ENCODE data around the gene SYT13. TPM values are rescaled to one million over a fixed set of nuclear protein-coding genes. Genes with fewer than 3 reads are reported as not detected.

SYT13 gene
- total and polyA plus RNA-seq, 8 donors, result 2.5 to 30.9 (median 6.6) TPM

GRCh38 chr11:45304111-45304991 lies 18.2 kb upstream of the SYT13 start:
- TF ChIP-seq CTCF (IDR thresholded peaks at IDR 0.05), result no peak
- Histone ChIP-seq H3K9me3 (no peaks in the 10 kb centered on the region), H3K27ac (no peak overlapping the region), H3K27me3 (no peaks in the 10 kb centered on the region), H3K4me3 (no peak overlapping the region), H3K36me3 (no peaks in the 10 kb centered on the region), H3K4me1 (no peaks in the 10 kb centered on the region)
- DNase-seq (no peak), FAIRE-seq (no peak), ATAC-seq (no peak)
- intact Hi-C loops (cut with DNase I), result no loop called here
- 76 to 84% methylated on average over 15 of the region's 15 CpGs for WGBS, 2 donors

DNA sequence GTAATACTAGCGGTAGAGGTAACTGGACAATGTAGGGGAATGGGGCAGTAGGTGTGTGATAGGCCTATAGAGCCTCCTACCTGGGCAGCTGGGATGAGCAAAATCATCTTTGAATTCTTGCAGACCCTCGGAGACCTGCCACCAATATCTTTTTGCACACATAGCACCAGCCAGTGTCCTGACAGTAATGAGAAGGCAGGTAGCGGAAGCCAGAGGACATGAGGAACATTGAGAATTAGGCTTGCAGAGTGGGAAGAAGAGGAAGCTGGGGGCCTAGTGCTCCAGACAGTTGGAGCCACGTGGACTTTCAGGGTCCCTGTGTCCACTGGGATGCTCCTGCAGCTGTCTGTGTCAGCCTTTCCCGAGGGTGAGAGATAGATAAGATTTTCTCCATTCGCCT lies 17.2 kb upstream of the SYT13 start:
- ATAC-seq, result no peak
- intact Hi-C loops (cut with DNase I), result no loop called here

GRCh38 chr11:45301537-45302246 lies 15.6 kb upstream of the SYT13 start:
- 73 to 81% methylated on average over 7 of the region's 7 CpGs for WGBS, 2 donors
- no peak for ATAC-seq
- no peak for FAIRE-seq

More for the DNA sequence above, 17.2 kb upstream of the SYT13 start:
- FAIRE-seq, result no peak
- H3K4me1 ChIP-seq, result no peaks in the 10 kb centered on the region
- H3K36me3 ChIP-seq, result no peaks in the 10 kb centered on the region
- TF ChIP-seq CTCF (IDR thresholded peaks at IDR 0.05), result no peak
- H3K9me3 ChIP-seq, result no peaks in the 10 kb centered on the region
- no peaks in the 10 kb centered on the region for H3K27me3 ChIP-seq
- H3K4me3 ChIP-seq, result no peak overlapping the region
- no peak for DNase-seq
- 77 to 87% methylated on average over 6 of the region's 6 CpGs for WGBS, 2 donors
- no peak overlapping the region for H3K27ac ChIP-seq

DNA sequence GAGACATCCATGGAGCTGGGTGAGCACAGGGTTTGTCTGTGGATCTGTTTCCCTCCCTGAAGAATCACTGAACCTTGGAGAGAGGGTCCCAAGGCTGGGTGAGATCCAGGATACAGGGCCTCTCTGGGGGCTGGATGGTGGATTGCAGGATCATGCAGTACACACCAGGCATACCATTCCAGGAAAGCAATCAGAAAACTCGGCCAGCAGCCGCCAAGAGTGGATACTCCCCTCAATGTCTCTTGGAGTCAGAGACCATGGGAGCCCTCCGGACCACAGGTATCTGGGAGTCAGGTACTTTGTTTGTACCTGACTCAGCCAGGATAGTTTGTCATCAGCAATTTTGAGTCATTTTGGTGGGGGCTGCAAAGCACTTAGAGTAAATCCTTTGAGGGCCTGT lies 14.6 kb upstream of the SYT13 start:
- Histone ChIP-seq H3K36me3 (no peaks in the 10 kb centered on the region), H3K9me3 (no peaks in the 10 kb centered on the region), H3K4me3 (no peak overlapping the region), H3K27me3 (no peaks in the 10 kb centered on the region), H3K4me1 (no peaks in the 10 kb centered on the region), H3K27ac (no peak overlapping the region)
- intact Hi-C loops (cut with DNase I), result no loop called here
- WGBS, 2 donors, result 83 to 88% methylated on average over 3 of the region's 3 CpGs
- FAIRE-seq (no peak), ATAC-seq (no peak), DNase-seq (no peak)
- no peak for TF ChIP-seq CTCF (IDR thresholded peaks at IDR 0.05)

More at GRCh38 chr11:45301537-45302246, 15.6 kb upstream of the SYT13 start:
- Histone ChIP-seq H3K4me3 (no peak overlapping the region), H3K9me3 (no peaks in the 10 kb centered on the region), H3K4me1 (no peaks in the 10 kb centered on the region), H3K27me3 (no peaks in the 10 kb centered on the region), H3K27ac (no peak overlapping the region), H3K36me3 (no peaks in the 10 kb centered on the region)
- no peak for DNase-seq
- TF ChIP-seq CTCF (IDR thresholded peaks at IDR 0.05), result no peak
- intact Hi-C loops (cut with DNase I), result no loop called here

Measured in pancreas (tissue), 10 donors.